ENCODE measurements around the gene LRRC43. TPM values are rescaled to one million over a fixed set of nuclear protein-coding genes. Genes with fewer than 3 reads are reported as not detected.

The LRRC43 gene
- total and polyA plus RNA-seq, 2 of the 4 experiments (the other 2 are of a cell fraction): 0.26 to 0.36 TPM

DNA sequence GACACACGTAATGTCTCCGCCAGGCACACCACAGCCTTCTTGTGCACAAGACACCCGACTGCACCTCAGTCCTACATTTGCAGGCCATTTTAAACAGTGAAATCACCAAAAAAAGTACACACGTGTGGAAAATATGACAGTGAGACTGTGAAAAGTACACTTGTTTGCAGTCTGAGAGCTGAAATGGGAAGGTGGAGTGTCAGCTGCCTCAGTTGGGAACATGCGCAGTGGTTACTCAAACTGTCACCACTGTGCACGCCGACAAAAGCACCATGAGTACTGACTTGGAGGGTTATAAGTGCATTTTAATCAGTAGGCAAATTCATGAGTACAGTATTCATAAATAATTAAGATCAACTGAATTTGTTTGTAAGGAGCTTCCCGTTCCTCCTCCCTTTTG, 67.6 kb downstream of the LRRC43 start:
- H3K36me3 ChIP-seq (ENCODE audit: control insufficient read depth, insufficient read depth, low read length): peaks cover 19% of the 10 kb centered on the region
- ChIA-PET CTCF (no interaction called here), POLR2A (ENCODE audit: unreplicated experiment) (no interaction called here)
- H2AK9ac ChIP-seq (replicated peaks; ENCODE audit: low read depth, low read length, poor library complexity): no peak overlapping the region
- no peak overlapping the region for H3K4ac ChIP-seq (ENCODE audit: low read depth, low read length)
- WGBS, 2 experiments (ENCODE audit: extremely low coverage in 2 of 2, insufficient read length in 1 of 2): 100% methylated on average over 1 of the region's 8 CpGs; no CpG with 5 or more reads in 1 of the 2 experiments
- no peak overlapping the region for H2BK15ac ChIP-seq (ENCODE audit: low read depth, low read length)
- H3K14ac ChIP-seq (replicated peaks; ENCODE audit: low read depth, low read length): no peak overlapping the region
- intact Hi-C loops (cut with micrococcal nuclease) (no loop called here), dilution Hi-C loops (cut with HindIII; ENCODE audit: low sequenced_read_pairs, unreplicated experiment) (no loop called here), in situ Hi-C loops (cut with MboI; ENCODE audit: low sequenced_read_pairs) (no loop called here)
- H3K9me3 ChIP-seq (ENCODE audit: control insufficient read depth, insufficient read depth, low read length): no peaks in the 10 kb centered on the region
- no peak overlapping the region for H4K91ac ChIP-seq (ENCODE audit: insufficient read depth, low read depth, low read length)
- peaks cover 5% of the 10 kb centered on the region; the same call in 1 of the 2 replicates for H3K9me1 ChIP-seq (ENCODE audit: insufficient read depth, low read length)
- H2AK5ac ChIP-seq (ENCODE audit: low read depth, low read length): no peak overlapping the region
- H4K5ac ChIP-seq (ENCODE audit: low read depth, low read length): no peak overlapping the region
- peaks cover 0 to 3% of the 10 kb centered on the region in 2 experiments; a peak in 3 of 4 replicates for H3K79me1 ChIP-seq (ENCODE audit: low read depth in 1 of 2, low read length in 2 of 2)
- no peak overlapping the region for H2BK5ac ChIP-seq (ENCODE audit: low read depth, low read length, poor library complexity, severe bottlenecking)
- H2AFZ ChIP-seq (replicated peaks; ENCODE audit: low read length, poor library complexity): no peak overlapping the region
- H4K8ac ChIP-seq (ENCODE audit: low read depth in 2 of 2, low read length in 2 of 2): no peak overlapping the region
- no peak overlapping the region for H3K18ac ChIP-seq (ENCODE audit: low read depth, low read length)
- BruUV-seq (replicated peaks): no TSS peak
- H2BK20ac ChIP-seq (ENCODE audit: low read depth, low read length): no peak overlapping the region
- DNase-seq (no peak), ATAC-seq (ENCODE audit: low read depth) (no peak)
- H3K4me1 ChIP-seq (ENCODE audit: control insufficient read depth, insufficient read depth, low read length): no peaks in the 10 kb centered on the region
- no peak overlapping the region for H3K4me2 ChIP-seq (ENCODE audit: low read depth, low read length)
- H4K20me1 ChIP-seq (ENCODE audit: insufficient read depth, low read length): no peaks in the 10 kb centered on the region
- H3K27ac ChIP-seq (ENCODE audit: insufficient read depth, low read length): no peak overlapping the region
- TF ChIP-seq POLR2A (IDR thresholded peaks at IDR 0.05; ENCODE audit: low read depth, low read length) (no peak), RAD21 (IDR thresholded peaks at IDR 0.05; ENCODE audit: low read length) (no peak), MAFK (IDR thresholded peaks at IDR 0.05; ENCODE audit: low read depth, low read length) (no peak), RCOR1 (IDR thresholded peaks at IDR 0.05; ENCODE audit: insufficient replicate concordance, low read length) (no peak), BHLHE40 (IDR thresholded peaks at IDR 0.05; ENCODE audit: low read depth, low read length) (no peak), FOS (IDR thresholded peaks at IDR 0.05; ENCODE audit: low read depth, low read length) (no peak), MXI1 (IDR thresholded peaks at IDR 0.05; ENCODE audit: borderline replicate concordance, low read depth, low read length) (no peak), SMC3 (IDR thresholded peaks at IDR 0.05; ENCODE audit: low read depth, low read length) (no peak), NFE2L2 (IDR thresholded peaks at IDR 0.05; ENCODE audit: low read depth, low read length) (no peak), RFX5 (IDR thresholded peaks at IDR 0.05; ENCODE audit: low read depth, low read length) (no peak), MAZ (IDR thresholded peaks at IDR 0.05; ENCODE audit: borderline replicate concordance, low read depth, low read length) (no peak), CEBPB (IDR thresholded peaks at IDR 0.05; ENCODE audit: low read depth, low read length) (no peak), CHD1 (IDR thresholded peaks at IDR 0.05; ENCODE audit: low read depth, low read length) (no peak)
- TF ChIP-seq, protein P1, sequence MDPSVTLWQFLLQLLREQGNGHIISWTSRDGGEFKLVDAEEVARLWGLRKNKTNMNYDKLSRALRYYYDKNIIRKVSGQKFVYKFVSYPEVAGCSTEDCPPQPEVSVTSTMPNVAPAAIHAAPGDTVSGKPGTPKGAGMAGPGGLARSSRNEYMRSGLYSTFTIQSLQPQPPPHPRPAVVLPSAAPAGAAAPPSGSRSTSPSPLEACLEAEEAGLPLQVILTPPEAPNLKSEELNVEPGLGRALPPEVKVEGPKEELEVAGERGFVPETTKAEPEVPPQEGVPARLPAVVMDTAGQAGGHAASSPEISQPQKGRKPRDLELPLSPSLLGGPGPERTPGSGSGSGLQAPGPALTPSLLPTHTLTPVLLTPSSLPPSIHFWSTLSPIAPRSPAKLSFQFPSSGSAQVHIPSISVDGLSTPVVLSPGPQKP (IDR thresholded peaks at IDR 0.05; ENCODE audit: borderline replicate concordance, low read depth, low read length): no peak
- TF ChIP-seq, protein P2, sequence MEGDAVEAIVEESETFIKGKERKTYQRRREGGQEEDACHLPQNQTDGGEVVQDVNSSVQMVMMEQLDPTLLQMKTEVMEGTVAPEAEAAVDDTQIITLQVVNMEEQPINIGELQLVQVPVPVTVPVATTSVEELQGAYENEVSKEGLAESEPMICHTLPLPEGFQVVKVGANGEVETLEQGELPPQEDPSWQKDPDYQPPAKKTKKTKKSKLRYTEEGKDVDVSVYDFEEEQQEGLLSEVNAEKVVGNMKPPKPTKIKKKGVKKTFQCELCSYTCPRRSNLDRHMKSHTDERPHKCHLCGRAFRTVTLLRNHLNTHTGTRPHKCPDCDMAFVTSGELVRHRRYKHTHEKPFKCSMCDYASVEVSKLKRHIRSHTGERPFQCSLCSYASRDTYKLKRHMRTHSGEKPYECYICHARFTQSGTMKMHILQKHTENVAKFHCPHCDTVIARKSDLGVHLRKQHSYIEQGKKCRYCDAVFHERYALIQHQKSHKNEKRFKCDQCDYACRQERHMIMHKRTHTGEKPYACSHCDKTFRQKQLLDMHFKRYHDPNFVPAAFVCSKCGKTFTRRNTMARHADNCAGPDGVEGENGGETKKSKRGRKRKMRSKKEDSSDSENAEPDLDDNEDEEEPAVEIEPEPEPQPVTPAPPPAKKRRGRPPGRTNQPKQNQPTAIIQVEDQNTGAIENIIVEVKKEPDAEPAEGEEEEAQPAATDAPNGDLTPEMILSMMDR (conservative IDR thresholded peaks at IDR 0.05; ENCODE audit: low read depth, low read length): no peak
- TF ChIP-seq, protein P3, sequence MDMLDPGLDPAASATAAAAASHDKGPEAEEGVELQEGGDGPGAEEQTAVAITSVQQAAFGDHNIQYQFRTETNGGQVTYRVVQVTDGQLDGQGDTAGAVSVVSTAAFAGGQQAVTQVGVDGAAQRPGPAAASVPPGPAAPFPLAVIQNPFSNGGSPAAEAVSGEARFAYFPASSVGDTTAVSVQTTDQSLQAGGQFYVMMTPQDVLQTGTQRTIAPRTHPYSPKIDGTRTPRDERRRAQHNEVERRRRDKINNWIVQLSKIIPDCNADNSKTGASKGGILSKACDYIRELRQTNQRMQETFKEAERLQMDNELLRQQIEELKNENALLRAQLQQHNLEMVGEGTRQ (IDR thresholded peaks at IDR 0.05; ENCODE audit: low read depth, low read length): no peak
- H3K4me3 ChIP-seq (ENCODE audit: insufficient read depth, low read depth, low read length): no peak overlapping the region
- no peak overlapping the region for H3K9ac ChIP-seq (ENCODE audit: low read depth, low read length)
- H3K27me3 ChIP-seq (ENCODE audit: control insufficient read depth, insufficient read depth, low read length): no peaks in the 10 kb centered on the region
- no peak overlapping the region for H2BK120ac ChIP-seq (ENCODE audit: low read depth, low read length)
- no peak overlapping the region for H3K23ac ChIP-seq (ENCODE audit: low read depth, low read length)
- H3K56ac ChIP-seq (ENCODE audit: extremely low read depth, insufficient read depth, low read length): no peak overlapping the region

All from IMR-90 (cell line).